A549 (cell line): ENCODE measurements around the gene TRIO. TPM values are rescaled to one million over a fixed set of nuclear protein-coding genes. Genes with fewer than 3 reads are reported as not detected.

Experiments used
- ATAC-seq, 2 experiments: fragments of 200-7000 bp in 1 of 2; fragments of >200 bp in 1 of 2; cut with Nextera tagmentation in 1 of 2; cut with Tn5 transposase in 1 of 2; 3 replicates each; pipeline versions ENCODE4 v1.8.0 to v1.9.1; 2018 to 2020; ENCODE audit warnings: mild to moderate bottlenecking in 1 of 2, moderate library complexity in 1 of 2
- CTCF ChIA-PET: fragments of 300-600 bp; sonication (Branson Sonifier 250); formaldehyde crosslinking; extraction: SDS; loops from one replicate; lab custom pipeline; 2021; ENCODE audit warnings: antibody characterized with exemption, inconsistent platforms; lab: Yijun Ruan, JAX
- POLR2A ChIA-PET: fragments of 350-600 bp; formaldehyde crosslinking; extraction: SDS; loops from one replicate; lab custom pipeline; 2021; ENCODE audit warnings: antibody characterized with exemption, inconsistent platforms; lab: Yijun Ruan, JAX
- DNase-seq, 2 experiments: peaks; one replicate each; pipeline versions ENCODE4 v3.0.0 to v3.0.0-alpha.2; 2011 to 2016; ENCODE audit warnings: low read depth in 1 of 2, low spot score in 1 of 2
- FAIRE-seq: peaks from 2 replicates; lab custom pipeline; 2011; peaks lifted over from hg19 to GRCh38; lab: Jason Lieb, UNC
- H3K27ac ChIP-seq, 2 experiments: fragments of >200 bp; sonication (Bioruptor Twin); formaldehyde crosslinking; 3 replicates each; pipeline ENCODE4 v1.5.1; 2016 to 2017
- H3K4me1 ChIP-seq: fragments of >200 bp; sonication (Bioruptor Twin); formaldehyde crosslinking; 3 replicates; pipeline ENCODE4 v1.6.1; 2016
- H3K4me2 ChIP-seq: fragments of >200 bp; sonication (Bioruptor Twin); formaldehyde crosslinking; 3 replicates; pipeline ENCODE4 v1.6.1; 2016
- H3K4me3 ChIP-seq: fragments of >200 bp; sonication (Bioruptor Twin); formaldehyde crosslinking; 3 replicates; pipeline ENCODE4 v1.5.1; 2016
- H3K9me3 ChIP-seq: fragments of >200 bp; sonication (Bioruptor Twin); formaldehyde crosslinking; 3 replicates; pipeline ENCODE4 v1.6.1; 2016
- CBX8 ChIP-seq: fragments of 200-600 bp; sonication (generic); IDR thresholded peaks from 2 replicates; pipeline ENCODE4 v1.6.1; 2016
- CEBPB ChIP-seq, 2 experiments: fragments of >200 bp in 1 of 2; sonication (Bioruptor Twin) in 1 of 2; formaldehyde crosslinking in 1 of 2; IDR thresholded peaks; 2 replicates each; pipeline ENCODE4 v1.6.1; 2012 to 2016
- CHD2 ChIP-seq: fragments of 150-350 bp; IDR thresholded peaks from 2 replicates; pipeline ENCODE4 v1.6.1; 2014; ENCODE audit warnings: low read length; ENCODE audit not compliant: partially characterized antibody
- FOSB ChIP-seq: fragments of 250-450 bp; sonication (Bioruptor Pico); IDR thresholded peaks from 2 replicates; pipeline ENCODE4 v1.5.0; 2020; ENCODE audit warnings: mild to moderate bottlenecking, moderate library complexity
- FOXS1 ChIP-seq: fragments of 250-450 bp; sonication (Bioruptor Pico); IDR thresholded peaks from 2 replicates; pipeline ENCODE4 v1.5.0; 2020; ENCODE audit warnings: mild to moderate bottlenecking, moderate library complexity
- HDAC2 ChIP-seq: fragments of 200-600 bp; sonication (generic); IDR thresholded peaks from 2 replicates; pipeline ENCODE4 v1.6.1; 2016
- HEYL ChIP-seq: fragments of 250-450 bp; sonication (Bioruptor Pico); IDR thresholded peaks from 2 replicates; pipeline ENCODE4 v1.8.0; 2021; ENCODE audit warnings: mild to moderate bottlenecking, moderate library complexity
- MAFK ChIP-seq: fragments of 450-650 bp; IDR thresholded peaks from 2 replicates; pipeline ENCODE4 v1.6.1; 2014; ENCODE audit not compliant: partially characterized antibody
- MAZ ChIP-seq: fragments of 150-350 bp; IDR thresholded peaks from 2 replicates; pipeline ENCODE4 v1.6.1; 2014; ENCODE audit warnings: antibody characterized with exemption, low read depth, low read length, borderline replicate concordance
- NPAS2 ChIP-seq: fragments of 250-450 bp; sonication (Bioruptor Pico); IDR thresholded peaks from 2 replicates; pipeline ENCODE4 v1.8.0; 2022; ENCODE audit warnings: mild to moderate bottlenecking, moderate library complexity, borderline replicate concordance
- POLR2A ChIP-seq: IDR thresholded peaks from 2 replicates; pipeline ENCODE4 v1.6.1; 2012; ENCODE audit warnings: mild to moderate bottlenecking, low read length
- POLR2AphosphoS2 ChIP-seq: conservative IDR thresholded peaks from 2 replicates; pipeline ENCODE4 v1.6.1; 2012; ENCODE audit warnings: low read length, improper control_type of control experiment, inconsistent platforms
- SREBF2 ChIP-seq: fragments of 450-650 bp; IDR thresholded peaks from 2 replicates; pipeline ENCODE4 v1.6.1; 2014; ENCODE audit warnings: mild to moderate bottlenecking, moderate library complexity
- WGBS: methylation state at CpG from one replicate; pipeline ENCODE4 v1.1.6; 2017; ENCODE audit errors: missing lambda C conversion rate; 5-methylcytosine and 5-hydroxymethylcytosine counted together
- polyA plus RNA-seq, 4 experiments: library from polyadenylated mRNA; depleted of rRNA in 3 of 4; stranded (reverse); fragments of >200 nt; fragmentation: RNase III in 1 of 4; extraction: RNeasy Plus Mini Kit Qiagen cat#74134 plus additional on column Dnase treatment in 1 of 4; gene quantifications; 2 replicates in 3 of 4; 3 replicates in 1 of 4; pipeline ENCODE4 v1.2.3, GENCODE V29; 2011 to 2017
- TF ChIP-seq, protein P1 (sequence below): IDR thresholded peaks from 2 replicates; pipeline ENCODE4 v1.6.1; 2012; ENCODE audit warnings: low read depth, borderline replicate concordance
- TF ChIP-seq, protein P2 (sequence below): IDR thresholded peaks from 2 replicates; pipeline ENCODE4 v1.6.1; 2012
- TF ChIP-seq, protein P3 (sequence below): IDR thresholded peaks from 2 replicates; pipeline ENCODE4 v1.6.1; 2012

Gene TRIO
- polyA plus RNA-seq, 2 of the 4 experiments (the other 2 are of a cell fraction): 47.5 to 79.0 TPM

DNA sequence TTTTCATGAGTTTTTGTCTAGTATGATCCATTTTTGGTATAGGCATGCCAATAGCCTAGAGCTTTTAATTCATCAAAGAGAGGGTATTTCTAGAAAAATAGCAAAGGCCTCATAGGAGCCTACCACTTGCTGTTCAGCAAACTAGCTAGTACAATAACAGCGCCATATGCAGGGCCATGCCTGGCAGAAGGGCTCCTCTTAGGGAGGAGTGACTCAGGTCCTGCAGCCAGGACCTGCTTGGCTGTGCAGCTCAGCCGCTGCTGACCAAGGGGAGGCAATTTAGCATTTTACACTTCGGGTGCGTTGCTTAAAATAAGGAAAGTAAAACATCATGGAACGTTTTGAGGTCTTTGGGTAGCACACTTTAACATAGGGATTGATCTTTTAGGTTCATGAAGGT, 100.6 kb downstream of the TRIO start:
- Histone ChIP-seq H3K4me1 (peaks cover 56% of the 10 kb centered on the region), H3K4me3 (no peak overlapping the region), H3K27ac (no peak overlapping the region), H3K9me3 (no peaks in the 10 kb centered on the region), H3K4me2 (no peak overlapping the region)
- 82% methylated on average over 5 of the region's 5 CpGs for WGBS
- DNase-seq (no peak), ATAC-seq (no peak), FAIRE-seq (no peak)
- CTCF ChIA-PET: no interaction called here
- TF ChIP-seq, protein P1, sequence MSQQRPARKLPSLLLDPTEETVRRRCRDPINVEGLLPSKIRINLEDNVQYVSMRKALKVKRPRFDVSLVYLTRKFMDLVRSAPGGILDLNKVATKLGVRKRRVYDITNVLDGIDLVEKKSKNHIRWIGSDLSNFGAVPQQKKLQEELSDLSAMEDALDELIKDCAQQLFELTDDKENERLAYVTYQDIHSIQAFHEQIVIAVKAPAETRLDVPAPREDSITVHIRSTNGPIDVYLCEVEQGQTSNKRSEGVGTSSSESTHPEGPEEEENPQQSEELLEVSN: no peak
- POLR2A ChIA-PET: no interaction called here

DNA sequence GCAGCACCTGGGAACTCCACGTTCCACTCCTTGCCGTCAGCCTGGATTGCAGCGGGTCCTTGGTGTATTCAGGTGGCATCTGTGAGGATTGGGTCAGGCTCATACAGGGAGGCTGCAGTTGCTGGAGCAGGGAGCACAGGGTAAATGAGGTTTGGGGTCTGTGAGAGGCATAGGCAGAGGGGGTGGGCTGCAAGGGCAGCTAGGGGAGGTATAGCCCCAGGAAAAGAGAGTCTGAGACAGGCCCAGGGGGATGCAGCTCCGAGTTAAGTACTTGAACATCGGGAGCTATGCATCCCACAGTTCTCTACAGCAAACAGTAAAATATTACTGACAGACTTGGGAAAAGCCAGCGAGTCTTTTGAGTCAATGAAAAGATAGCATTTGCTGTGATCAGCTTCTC, 101.6 kb downstream of the TRIO start:
- ATAC-seq: no peak; a peak in 1 of 6 replicates
- FAIRE-seq: no peak
- Histone ChIP-seq H3K4me3 (no peak overlapping the region), H3K9me3 (no peaks in the 10 kb centered on the region), H3K4me1 (peaks cover 56% of the 10 kb centered on the region), H3K4me2 (no peak overlapping the region), H3K27ac (0 out of 6 replicates have a peak overlapping the region, but pooled peaks of 1 of the 2 experiments have one; percentile 41)
- TF ChIP-seq MAZ (no peak), POLR2A (no peak)
- no peak for DNase-seq
- CTCF ChIA-PET: interaction anchor here (1.1 to 2.3 kb wide), 3 partner anchors 26 to 257 kb away, joined by 3 to 8 read pairs (median 5); partner anchors contain the start of gene TRIO
- POLR2A ChIA-PET: no interaction called here
- 90% methylated on average over 6 of the region's 6 CpGs for WGBS

DNA sequence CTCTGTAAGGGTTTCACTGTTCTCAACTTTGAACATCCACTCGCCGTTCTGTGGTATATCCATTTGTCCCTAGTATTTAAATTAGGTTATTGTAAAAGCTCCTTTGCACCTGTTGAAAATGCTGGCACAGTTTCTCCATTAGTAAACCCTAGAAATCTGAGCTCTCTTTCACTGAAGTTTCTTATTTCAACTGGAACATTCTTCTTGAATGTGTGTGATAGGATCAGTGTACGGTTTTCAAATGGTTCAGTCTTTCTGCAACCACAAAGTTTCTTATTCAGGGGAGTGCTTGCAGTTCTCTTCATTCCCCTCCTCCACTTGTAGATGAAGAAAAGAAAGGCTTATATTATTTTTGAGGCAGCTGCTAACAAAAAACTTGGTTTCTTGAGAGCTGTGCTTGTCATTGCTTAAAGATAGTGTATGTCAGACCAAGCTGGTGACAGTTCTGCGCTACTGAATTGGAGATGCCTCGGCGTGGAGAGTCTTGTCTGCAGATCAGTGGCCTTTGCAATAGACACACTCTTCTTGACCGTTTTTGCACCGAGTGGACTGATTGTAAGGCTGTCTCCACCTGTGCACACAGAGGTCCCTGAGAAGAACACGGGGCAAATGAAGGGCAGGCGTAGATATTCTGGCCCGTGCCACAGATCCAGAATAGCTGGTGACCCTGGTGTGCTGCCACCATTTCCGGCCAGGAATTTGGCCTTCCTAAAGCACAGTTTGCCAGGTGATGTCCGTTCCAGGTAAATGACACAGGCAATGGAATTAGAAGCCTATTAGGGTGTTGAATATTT, 102.2 kb downstream of the TRIO start:
- Histone ChIP-seq H3K4me1 (peaks cover 56% of the 10 kb centered on the region), H3K9me3 (no peaks in the 10 kb centered on the region), H3K27ac (0 out of 6 replicates have a peak overlapping the region, but pooled peaks of 1 of the 2 experiments have one; percentile 41), H3K4me3 (no peak overlapping the region), H3K4me2 (no peak overlapping the region)
- POLR2A ChIA-PET: no interaction called here
- no peak for TF ChIP-seq SREBF2
- WGBS: 85% methylated on average over 13 of the region's 13 CpGs
- CTCF ChIA-PET: interaction anchor here (0.8 to 2.3 kb wide), 5 partner anchors 25 to 268 kb away, joined by 3 to 8 read pairs (median 3); partner anchors contain the start of gene TRIO
- FAIRE-seq: no peak
- DNase-seq: no peak
- no peak for ATAC-seq

DNA sequence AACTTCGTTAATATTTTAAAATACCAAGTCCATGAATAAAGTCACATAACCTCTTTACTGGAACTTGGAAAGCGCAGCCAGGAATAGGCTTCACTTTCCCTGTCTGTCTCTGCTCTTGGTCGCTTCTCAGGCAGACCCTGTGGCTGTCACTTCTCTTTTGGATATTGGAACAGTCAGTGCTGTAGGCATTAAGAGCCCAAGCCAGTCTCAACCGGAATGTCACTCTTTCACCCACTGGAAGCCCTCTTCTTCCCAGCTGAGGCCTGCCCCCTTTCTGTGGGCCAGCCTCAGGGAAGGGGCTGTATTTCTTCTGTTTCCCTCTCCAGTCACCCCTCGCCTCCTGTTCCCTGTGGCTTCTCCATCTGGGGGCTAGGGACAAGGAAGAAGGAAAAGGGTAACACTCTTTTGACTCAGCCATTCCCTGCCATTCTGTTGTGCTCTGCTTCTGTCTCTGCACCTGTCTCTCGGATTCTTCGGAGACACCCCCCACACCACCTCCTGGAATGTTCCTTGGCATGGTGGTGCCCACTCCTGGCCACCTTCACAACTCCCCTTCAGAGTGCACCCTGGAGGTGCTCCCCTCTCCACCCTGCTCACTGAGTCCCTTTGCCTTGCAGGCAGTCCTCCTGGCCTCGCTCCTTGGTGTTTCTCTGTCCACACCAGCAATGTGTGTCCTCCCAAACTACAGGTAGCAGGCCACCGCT, 103.4 kb downstream of the TRIO start:
- ChIA-PET CTCF (interaction anchor here (0.6 to 2.3 kb wide), 5 partner anchors 24 to 269 kb away, joined by 3 to 8 read pairs (median 3); partner anchors contain the start of gene TRIO), POLR2A (no interaction called here)
- DNase-seq (no peak), FAIRE-seq (no peak), ATAC-seq (peak; percentile 20 to 26; a peak in 3 of 6 replicates)
- Histone ChIP-seq H3K4me2 (no peak overlapping the region), H3K4me1 (peaks cover 52% of the 10 kb centered on the region), H3K9me3 (no peaks in the 10 kb centered on the region), H3K4me3 (no peak overlapping the region), H3K27ac (peak overlapping the region in 1 of 2 experiments; percentile 7; a peak in 3 of 6 replicates)
- TF ChIP-seq, protein P2, sequence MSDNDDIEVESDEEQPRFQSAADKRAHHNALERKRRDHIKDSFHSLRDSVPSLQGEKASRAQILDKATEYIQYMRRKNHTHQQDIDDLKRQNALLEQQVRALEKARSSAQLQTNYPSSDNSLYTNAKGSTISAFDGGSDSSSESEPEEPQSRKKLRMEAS: no peak
- TF ChIP-seq FOXS1 (CRISPR knock-in tag) (no peak), CBX8 (no peak), NPAS2 (CRISPR knock-in tag) (no peak), HEYL (CRISPR knock-in tag) (no peak), FOSB (CRISPR knock-in tag) (no peak), CEBPB (IDR thresholded peaks at IDR 0.05) (no peak), CHD2 (no peak), HDAC2 (no peak), MAFK (no peak), POLR2AphosphoS2 (no peak)
- TF ChIP-seq, protein P3, sequence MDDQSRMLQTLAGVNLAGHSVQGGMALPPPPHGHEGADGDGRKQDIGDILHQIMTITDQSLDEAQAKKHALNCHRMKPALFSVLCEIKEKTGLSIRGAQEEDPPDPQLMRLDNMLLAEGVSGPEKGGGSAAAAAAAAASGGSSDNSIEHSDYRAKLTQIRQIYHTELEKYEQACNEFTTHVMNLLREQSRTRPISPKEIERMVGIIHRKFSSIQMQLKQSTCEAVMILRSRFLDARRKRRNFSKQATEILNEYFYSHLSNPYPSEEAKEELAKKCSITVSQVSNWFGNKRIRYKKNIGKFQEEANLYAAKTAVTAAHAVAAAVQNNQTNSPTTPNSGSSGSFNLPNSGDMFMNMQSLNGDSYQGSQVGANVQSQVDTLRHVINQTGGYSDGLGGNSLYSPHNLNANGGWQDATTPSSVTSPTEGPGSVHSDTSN: no peak
- 90% methylated on average over 9 of the region's 9 CpGs for WGBS
